ENCODE results near the gene POLR1A.
A peak's percentile ranks its signal among the peaks of the same experiment; 100 is the strongest.

Gene POLR1A

GRCh38 chr2:86150502-86150901 is 44.8 kb upstream of the POLR1A start (continued):
- TF ChIP-seq, protein P1, sequence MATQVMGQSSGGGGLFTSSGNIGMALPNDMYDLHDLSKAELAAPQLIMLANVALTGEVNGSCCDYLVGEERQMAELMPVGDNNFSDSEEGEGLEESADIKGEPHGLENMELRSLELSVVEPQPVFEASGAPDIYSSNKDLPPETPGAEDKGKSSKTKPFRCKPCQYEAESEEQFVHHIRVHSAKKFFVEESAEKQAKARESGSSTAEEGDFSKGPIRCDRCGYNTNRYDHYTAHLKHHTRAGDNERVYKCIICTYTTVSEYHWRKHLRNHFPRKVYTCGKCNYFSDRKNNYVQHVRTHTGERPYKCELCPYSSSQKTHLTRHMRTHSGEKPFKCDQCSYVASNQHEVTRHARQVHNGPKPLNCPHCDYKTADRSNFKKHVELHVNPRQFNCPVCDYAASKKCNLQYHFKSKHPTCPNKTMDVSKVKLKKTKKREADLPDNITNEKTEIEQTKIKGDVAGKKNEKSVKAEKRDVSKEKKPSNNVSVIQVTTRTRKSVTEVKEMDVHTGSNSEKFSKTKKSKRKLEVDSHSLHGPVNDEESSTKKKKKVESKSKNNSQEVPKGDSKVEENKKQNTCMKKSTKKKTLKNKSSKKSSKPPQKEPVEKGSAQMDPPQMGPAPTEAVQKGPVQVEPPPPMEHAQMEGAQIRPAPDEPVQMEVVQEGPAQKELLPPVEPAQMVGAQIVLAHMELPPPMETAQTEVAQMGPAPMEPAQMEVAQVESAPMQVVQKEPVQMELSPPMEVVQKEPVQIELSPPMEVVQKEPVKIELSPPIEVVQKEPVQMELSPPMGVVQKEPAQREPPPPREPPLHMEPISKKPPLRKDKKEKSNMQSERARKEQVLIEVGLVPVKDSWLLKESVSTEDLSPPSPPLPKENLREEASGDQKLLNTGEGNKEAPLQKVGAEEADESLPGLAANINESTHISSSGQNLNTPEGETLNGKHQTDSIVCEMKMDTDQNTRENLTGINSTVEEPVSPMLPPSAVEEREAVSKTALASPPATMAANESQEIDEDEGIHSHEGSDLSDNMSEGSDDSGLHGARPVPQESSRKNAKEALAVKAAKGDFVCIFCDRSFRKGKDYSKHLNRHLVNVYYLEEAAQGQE (tag by site-specific recombination; IDR thresholded peaks at IDR 0.05) = peak; percentile 50; the same call in 1 of the 2 replicates
- TF ChIP-seq HIC1 (tag by site-specific recombination; IDR thresholded peaks at IDR 0.05) = no peak

- ChIA-PET POLR2A (no interaction called here), CTCF (no interaction called here)
- Histone ChIP-seq H3K4me3 (ENCODE audit: low read depth, low read length) (no peak overlapping the region), H3K27ac (ENCODE audit: extremely low read depth, low read depth, low read length) (no peak overlapping the region), H3K9me3 (ENCODE audit: control insufficient read depth, insufficient read depth, low read depth, low read length) (no peaks in the 10 kb centered on the region), H3K4me1 (ENCODE audit: control insufficient read depth, insufficient read depth, low read length) (no peaks in the 10 kb centered on the region), H3K36me3 (ENCODE audit: control insufficient read depth in 2 of 2, insufficient read depth in 1 of 2, low read length in 2 of 2) (peaks cover 54 to 86% of the 10 kb centered on the region in 2 experiments)
- TF ChIP-seq HOXD13 (CRISPR knock-in tag; IDR thresholded peaks at IDR 0.05; ENCODE audit: borderline replicate concordance) (no peak), ZNF175 (tag by site-specific recombination; IDR thresholded peaks at IDR 0.05) (no peak), ZNF501 (tag by site-specific recombination; IDR thresholded peaks at IDR 0.05) (no peak), PRDM1 (tag by site-specific recombination; IDR thresholded peaks at IDR 0.05) (no peak), SP2 (tag by site-specific recombination; IDR thresholded peaks at IDR 0.05) (no peak), ZNF596 (tag by site-specific recombination; IDR thresholded peaks at IDR 0.05) (no peak), ZNF664 (tag by site-specific recombination; IDR thresholded peaks at IDR 0.05) (no peak), ZNF777 (tag by site-specific recombination; IDR thresholded peaks at IDR 0.05; ENCODE audit: borderline replicate concordance) (no peak), ZNF211 (tag by site-specific recombination; IDR thresholded peaks at IDR 0.05; ENCODE audit: low read depth) (no peak), ZNF658 (tag by site-specific recombination; IDR thresholded peaks at IDR 0.05) (no peak), ZNF112 (tag by site-specific recombination; IDR thresholded peaks at IDR 0.05) (no peak), ZNF549 (tag by site-specific recombination; IDR thresholded peaks at IDR 0.05) (no peak), ZSCAN16 (tag by site-specific recombination; IDR thresholded peaks at IDR 0.05) (no peak), ZNF221 (tag by site-specific recombination; IDR thresholded peaks at IDR 0.05; ENCODE audit: borderline replicate concordance) (no peak)
- TF ChIP-seq, protein P2, sequence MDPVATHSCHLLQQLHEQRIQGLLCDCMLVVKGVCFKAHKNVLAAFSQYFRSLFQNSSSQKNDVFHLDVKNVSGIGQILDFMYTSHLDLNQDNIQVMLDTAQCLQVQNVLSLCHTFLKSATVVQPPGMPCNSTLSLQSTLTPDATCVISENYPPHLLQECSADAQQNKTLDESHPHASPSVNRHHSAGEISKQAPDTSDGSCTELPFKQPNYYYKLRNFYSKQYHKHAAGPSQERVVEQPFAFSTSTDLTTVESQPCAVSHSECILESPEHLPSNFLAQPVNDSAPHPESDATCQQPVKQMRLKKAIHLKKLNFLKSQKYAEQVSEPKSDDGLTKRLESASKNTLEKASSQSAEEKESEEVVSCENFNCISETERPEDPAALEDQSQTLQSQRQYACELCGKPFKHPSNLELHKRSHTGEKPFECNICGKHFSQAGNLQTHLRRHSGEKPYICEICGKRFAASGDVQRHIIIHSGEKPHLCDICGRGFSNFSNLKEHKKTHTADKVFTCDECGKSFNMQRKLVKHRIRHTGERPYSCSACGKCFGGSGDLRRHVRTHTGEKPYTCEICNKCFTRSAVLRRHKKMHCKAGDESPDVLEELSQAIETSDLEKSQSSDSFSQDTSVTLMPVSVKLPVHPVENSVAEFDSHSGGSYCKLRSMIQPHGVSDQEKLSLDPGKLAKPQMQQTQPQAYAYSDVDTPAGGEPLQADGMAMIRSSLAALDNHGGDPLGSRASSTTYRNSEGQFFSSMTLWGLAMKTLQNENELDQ (tag by site-specific recombination; IDR thresholded peaks at IDR 0.05; ENCODE audit: low read depth) = no peak
- TF ChIP-seq, protein P3, sequence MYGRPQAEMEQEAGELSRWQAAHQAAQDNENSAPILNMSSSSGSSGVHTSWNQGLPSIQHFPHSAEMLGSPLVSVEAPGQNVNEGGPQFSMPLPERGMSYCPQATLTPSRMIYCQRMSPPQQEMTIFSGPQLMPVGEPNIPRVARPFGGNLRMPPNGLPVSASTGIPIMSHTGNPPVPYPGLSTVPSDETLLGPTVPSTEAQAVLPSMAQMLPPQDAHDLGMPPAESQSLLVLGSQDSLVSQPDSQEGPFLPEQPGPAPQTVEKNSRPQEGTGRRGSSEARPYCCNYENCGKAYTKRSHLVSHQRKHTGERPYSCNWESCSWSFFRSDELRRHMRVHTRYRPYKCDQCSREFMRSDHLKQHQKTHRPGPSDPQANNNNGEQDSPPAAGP (tag by site-specific recombination; IDR thresholded peaks at IDR 0.05) = no peak
- TF ChIP-seq, protein P4, sequence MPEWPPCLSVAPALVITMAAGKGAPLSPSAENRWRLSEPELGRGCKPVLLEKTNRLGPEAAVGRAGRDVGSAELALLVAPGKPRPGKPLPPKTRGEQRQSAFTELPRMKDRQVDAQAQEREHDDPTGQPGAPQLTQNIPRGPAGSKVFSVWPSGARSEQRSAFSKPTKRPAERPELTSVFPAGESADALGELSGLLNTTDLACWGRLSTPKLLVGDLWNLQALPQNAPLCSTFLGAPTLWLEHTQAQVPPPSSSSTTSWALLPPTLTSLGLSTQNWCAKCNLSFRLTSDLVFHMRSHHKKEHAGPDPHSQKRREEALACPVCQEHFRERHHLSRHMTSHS (tag by site-specific recombination; IDR thresholded peaks at IDR 0.05) = no peak
- TF ChIP-seq, protein P5, sequence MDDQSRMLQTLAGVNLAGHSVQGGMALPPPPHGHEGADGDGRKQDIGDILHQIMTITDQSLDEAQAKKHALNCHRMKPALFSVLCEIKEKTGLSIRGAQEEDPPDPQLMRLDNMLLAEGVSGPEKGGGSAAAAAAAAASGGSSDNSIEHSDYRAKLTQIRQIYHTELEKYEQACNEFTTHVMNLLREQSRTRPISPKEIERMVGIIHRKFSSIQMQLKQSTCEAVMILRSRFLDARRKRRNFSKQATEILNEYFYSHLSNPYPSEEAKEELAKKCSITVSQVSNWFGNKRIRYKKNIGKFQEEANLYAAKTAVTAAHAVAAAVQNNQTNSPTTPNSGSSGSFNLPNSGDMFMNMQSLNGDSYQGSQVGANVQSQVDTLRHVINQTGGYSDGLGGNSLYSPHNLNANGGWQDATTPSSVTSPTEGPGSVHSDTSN (CRISPR knock-in tag; IDR thresholded peaks at IDR 0.05) = no peak
Measured at GRCh38 chr2:86147793-86148192, 42.1 kb upstream of the POLR1A start.
